Spleen (tissue), 11 donors: ENCODE measurements around the gene FOXP1. TPM values are rescaled to one million over a fixed set of nuclear protein-coding genes. Genes with fewer than 3 reads are reported as not detected.

ENCODE experiments used
- DNase-seq: peaks from one replicate; pipeline ENCODE4 v3.0.0-alpha.2; 2020
- H3K27ac ChIP-seq, 8 donors: fragments of 200-600 bp; sonication (generic) in 7 of 8; 1 replicate in 4 of 8; 2 replicates in 4 of 8; pipeline versions ENCODE4 v1.5.0 to v1.8.0; 2016 to 2021; ENCODE audit warnings: inconsistent platforms in 4 of 8, mild to moderate bottlenecking in 4 of 8, moderate library complexity in 1 of 8
- H3K27me3 ChIP-seq, 7 donors: fragments of 200-600 bp; sonication (generic) in 6 of 7; replicated peaks in 1 of 7; 1 replicate in 4 of 7; 2 replicates in 3 of 7; pipeline versions ENCODE4 v1.5.0 to v1.8.0; 2016 to 2021; ENCODE audit warnings: inconsistent platforms in 3 of 7, mild to moderate bottlenecking in 1 of 7
- H3K36me3 ChIP-seq, 6 donors: fragments of 200-600 bp; sonication (generic) in 5 of 6; 1 replicate in 4 of 6; 2 replicates in 2 of 6; pipeline versions ENCODE4 v1.5.0 to v1.8.0; 2016 to 2021; ENCODE audit warnings: inconsistent platforms in 2 of 6
- H3K4me1 ChIP-seq, 6 donors: fragments of 200-600 bp; sonication (generic) in 5 of 6; 1 replicate in 3 of 6; 2 replicates in 3 of 6; pipeline versions ENCODE4 v1.5.0 to v1.8.0; 2016 to 2021; ENCODE audit warnings: inconsistent platforms in 3 of 6
- H3K4me3 ChIP-seq, 8 donors: fragments of 200-600 bp; sonication (generic) in 7 of 8; 1 replicate in 4 of 8; 2 replicates in 4 of 8; pipeline versions ENCODE4 v1.5.0 to v1.8.0; 2016 to 2021; ENCODE audit warnings: inconsistent platforms in 4 of 8, mild to moderate bottlenecking in 4 of 8, moderate library complexity in 2 of 8
- H3K9me3 ChIP-seq, 8 donors: fragments of 200-600 bp; sonication (generic) in 7 of 8; 1 replicate in 4 of 8; 2 replicates in 4 of 8; pipeline versions ENCODE4 v1.5.0 to v1.8.0; 2016 to 2021; ENCODE audit warnings: inconsistent platforms in 4 of 8
- POLR2A ChIP-seq, 3 donors: fragments of 450-650 bp; IDR thresholded peaks; one replicate each; pipeline ENCODE4 v1.5.1; 2017; ENCODE audit warnings: antibody characterized with exemption in 3 of 3, mild to moderate bottlenecking in 1 of 3
- POLR2AphosphoS5 ChIP-seq, 3 donors: sonication (generic); formaldehyde crosslinking; IDR thresholded peaks; one replicate each; pipeline ENCODE4 v1.5.1; 2017; ENCODE audit warnings: antibody characterized with exemption in 3 of 3
- WGBS, 5 donors: extraction: QIAGEN DNeasy Blood & Tissue Kit in 3 of 5; methylation state at CpG; one replicate each; pipeline versions ENCODE4 v1.1.5 to v1.1.7; 2013 to 2018; 5-methylcytosine and 5-hydroxymethylcytosine counted together
- intact Hi-C: fragments of 100-400 bp; cut with DNase I; formaldehyde crosslinking; loops from one replicate; pipeline ENCODE4 v1.15.0; 2023; ENCODE audit warnings: low total_unique reads
- polyA plus RNA-seq, 3 donors: library from polyadenylated mRNA; stranded (reverse); fragments of 200-250 nt; gene quantifications; one replicate each; pipeline ENCODE4 v1.2.1, GENCODE V29; 2013
- total RNA-seq, 7 donors: library from RNA; depleted of rRNA in 3 of 7; stranded (reverse); fragments of >200 nt in 3 of 7; fragmentation: NEBNext Ultra II Directional in 4 of 7; extraction: Animal tissue kit (Norgen Biotek cat#: 25700) in 4 of 7; gene quantifications; one replicate each; pipeline versions ENCODE4 v1.1.0 to v1.2.1, GENCODE V29; 2016 to 2021
- TF ChIP-seq, protein P1 (sequence below), 11 experiments: fragments of 200-600 bp in 7 of 11; fragments of 450-650 bp in 4 of 11; sonication (generic) in 4 of 11; IDR thresholded peaks in 8 of 11; conservative IDR thresholded peaks in 3 of 11; 1 replicate in 7 of 11; 2 replicates in 4 of 11; pipeline versions ENCODE4 v1.4.0 to v1.8.0; 2016 to 2021; ENCODE audit warnings: antibody characterized with exemption in 11 of 11, inconsistent platforms in 4 of 11, mild to moderate bottlenecking in 1 of 11
- donor health status: healthy with polysubstance abuse.
- donor health status: DM: no; HTN: no; CAD: no; lungs with moderate emphysema.
- donor health status: DM: no; HTN: no; CAD: no.
- donor health status: Bipolar disorder and iron deficiency.
- donor health status: healthy.
- donor health status: DM: no; HTN: no; CAD: no.
- donor health status: DM: yes; HTN: yes; CAD: no.

Gene FOXP1
- total and polyA plus RNA-seq, 10 donors = 11.1 to 202 (median 153) TPM

DNA sequence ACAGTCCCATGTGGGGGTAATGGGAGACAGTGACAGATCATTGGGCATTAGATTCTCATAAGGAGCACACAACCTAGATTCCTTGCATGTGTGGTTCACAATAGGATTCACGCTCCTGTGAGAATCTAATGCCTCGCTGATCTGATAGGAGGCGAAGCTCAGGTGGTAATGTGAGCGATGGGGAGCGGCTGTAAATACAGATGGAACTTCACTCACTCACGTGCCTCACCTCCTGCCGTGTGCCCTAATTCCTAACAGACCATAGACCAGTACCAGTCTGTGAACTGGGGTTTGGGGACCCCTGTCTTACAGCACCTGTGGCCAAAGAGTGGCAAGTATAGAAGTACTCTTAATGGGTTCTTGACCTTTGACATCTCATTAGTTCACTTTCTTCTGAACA, 554.7 kb downstream of the FOXP1 start:
- no peak for DNase-seq
- Histone ChIP-seq H3K36me3 (peaks cover 0 to 58% (median 0%) of the 10 kb centered on the region in 6 donors), H3K27me3 (no peaks in the 10 kb centered on the region), H3K4me3 (no peak overlapping the region), H3K4me1 (peaks cover 15 to 97% (median 53%) of the 10 kb centered on the region in 6 donors), H3K27ac (no peak overlapping the region), H3K9me3 (no peaks in the 10 kb centered on the region)
- TF ChIP-seq POLR2AphosphoS5 (IDR thresholded peaks at IDR 0.05) = no peak
- TF ChIP-seq POLR2A (IDR thresholded peaks at IDR 0.05) = no peak
- TF ChIP-seq, protein P1, sequence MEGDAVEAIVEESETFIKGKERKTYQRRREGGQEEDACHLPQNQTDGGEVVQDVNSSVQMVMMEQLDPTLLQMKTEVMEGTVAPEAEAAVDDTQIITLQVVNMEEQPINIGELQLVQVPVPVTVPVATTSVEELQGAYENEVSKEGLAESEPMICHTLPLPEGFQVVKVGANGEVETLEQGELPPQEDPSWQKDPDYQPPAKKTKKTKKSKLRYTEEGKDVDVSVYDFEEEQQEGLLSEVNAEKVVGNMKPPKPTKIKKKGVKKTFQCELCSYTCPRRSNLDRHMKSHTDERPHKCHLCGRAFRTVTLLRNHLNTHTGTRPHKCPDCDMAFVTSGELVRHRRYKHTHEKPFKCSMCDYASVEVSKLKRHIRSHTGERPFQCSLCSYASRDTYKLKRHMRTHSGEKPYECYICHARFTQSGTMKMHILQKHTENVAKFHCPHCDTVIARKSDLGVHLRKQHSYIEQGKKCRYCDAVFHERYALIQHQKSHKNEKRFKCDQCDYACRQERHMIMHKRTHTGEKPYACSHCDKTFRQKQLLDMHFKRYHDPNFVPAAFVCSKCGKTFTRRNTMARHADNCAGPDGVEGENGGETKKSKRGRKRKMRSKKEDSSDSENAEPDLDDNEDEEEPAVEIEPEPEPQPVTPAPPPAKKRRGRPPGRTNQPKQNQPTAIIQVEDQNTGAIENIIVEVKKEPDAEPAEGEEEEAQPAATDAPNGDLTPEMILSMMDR (IDR thresholded peaks at IDR 0.05 in 8 of 11, conservative IDR thresholded peaks at IDR 0.05 in 3 of 11) = no peak
- intact Hi-C loops = no loop called here
- 96 to 99% (median 97%) methylated on average over 7 of the region's 7 CpGs for WGBS, 5 donors

DNA sequence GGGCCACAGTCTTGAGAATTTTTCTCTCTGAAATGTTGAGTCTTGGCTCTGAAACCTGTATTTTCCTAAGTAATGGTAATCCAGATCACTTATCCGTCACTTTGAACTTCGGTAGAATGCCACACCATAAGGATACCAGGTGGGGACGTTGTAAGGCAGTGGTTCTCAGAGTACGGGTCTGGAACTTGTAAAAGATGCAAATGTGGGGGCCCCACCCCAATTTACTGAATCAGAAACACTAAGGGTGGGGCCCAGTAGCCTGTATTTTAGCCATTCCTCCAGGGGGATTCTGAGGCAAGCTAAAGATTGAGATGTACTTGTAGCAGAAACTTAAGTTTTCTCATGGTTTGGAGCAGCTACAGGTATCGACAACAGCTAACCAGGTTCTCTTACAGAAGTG, 555.3 kb downstream of the FOXP1 start:
- no peaks in the 10 kb centered on the region for H3K9me3 ChIP-seq
- peaks cover 15 to 90% (median 52%) of the 10 kb centered on the region in 6 donors for H3K4me1 ChIP-seq
- WGBS, 5 donors = 83 to 93% (median 91%) methylated on average over 5 of the region's 5 CpGs
- no peak for DNase-seq
- peaks cover 0 to 58% (median 0%) of the 10 kb centered on the region in 6 donors for H3K36me3 ChIP-seq
- intact Hi-C loops = no loop called here
- H3K27me3 ChIP-seq = no peaks in the 10 kb centered on the region
- H3K4me3 ChIP-seq = no peak overlapping the region
- H3K27ac ChIP-seq = no peak overlapping the region
- TF ChIP-seq POLR2AphosphoS5 (IDR thresholded peaks at IDR 0.05) = no peak
- no peak for TF ChIP-seq POLR2A (IDR thresholded peaks at IDR 0.05)
- TF ChIP-seq, protein P1 (IDR thresholded peaks at IDR 0.05 in 8 of 11, conservative IDR thresholded peaks at IDR 0.05 in 3 of 11) = no peak

DNA sequence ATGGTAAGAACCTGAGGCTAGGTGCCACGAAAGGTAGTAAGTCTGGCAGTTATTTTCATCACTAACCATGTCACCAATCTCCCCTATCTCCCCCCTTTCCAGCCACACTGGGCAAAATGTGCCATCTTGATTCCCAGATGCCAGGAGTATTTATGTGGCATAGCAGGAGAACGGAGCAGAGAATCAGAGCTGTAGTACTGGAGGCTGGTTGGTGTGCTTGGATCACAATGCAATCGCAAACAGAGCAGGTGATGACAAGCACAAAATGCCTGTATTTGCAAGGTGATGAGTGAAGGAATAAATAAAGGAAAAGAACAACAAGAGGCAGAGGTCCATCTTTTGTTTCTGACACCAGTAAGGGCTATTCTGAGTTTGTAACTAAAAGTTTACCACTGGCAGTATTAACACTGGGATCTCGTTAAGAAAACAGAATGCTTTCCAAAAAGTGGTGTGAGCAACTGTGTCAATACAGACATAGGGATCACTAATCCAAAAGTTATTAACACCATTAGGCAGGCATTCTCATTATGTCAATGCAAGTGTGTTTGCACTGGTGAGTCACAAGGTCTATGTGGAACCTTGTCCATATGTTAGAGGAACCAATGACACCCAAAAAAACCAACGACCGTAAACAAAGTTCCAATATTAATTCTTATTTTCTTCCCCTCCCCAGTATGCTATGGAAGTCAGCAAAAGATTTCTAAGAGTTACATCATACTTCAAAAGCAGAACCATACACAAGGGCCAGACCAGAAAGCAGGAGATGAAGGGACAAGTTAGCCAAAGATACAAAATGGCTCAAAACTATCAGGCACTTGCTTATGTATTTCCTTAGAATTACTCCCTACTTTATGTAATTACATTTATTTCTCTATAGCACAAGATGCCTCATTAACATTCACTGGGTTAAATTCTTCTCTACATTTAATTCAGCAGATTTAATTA, 556.6 kb downstream of the FOXP1 start:
- Histone ChIP-seq H3K4me1 (peaks cover 15 to 78% (median 41%) of the 10 kb centered on the region in 6 donors), H3K27me3 (no peaks in the 10 kb centered on the region), H3K27ac (peak overlapping the region in 3 of 8 donors; percentile 1 to 47 (median 19)), H3K9me3 (no peaks in the 10 kb centered on the region), H3K4me3 (no peak overlapping the region), H3K36me3 (peaks cover 0 to 57% (median 0%) of the 10 kb centered on the region in 6 donors)
- no peak for DNase-seq
- intact Hi-C loops = no loop called here
- TF ChIP-seq, protein P1 (IDR thresholded peaks at IDR 0.05 in 8 of 11, conservative IDR thresholded peaks at IDR 0.05 in 3 of 11) = no peak
- 77 to 88% (median 84%) methylated on average over 6 of the region's 6 CpGs for WGBS, 5 donors

DNA sequence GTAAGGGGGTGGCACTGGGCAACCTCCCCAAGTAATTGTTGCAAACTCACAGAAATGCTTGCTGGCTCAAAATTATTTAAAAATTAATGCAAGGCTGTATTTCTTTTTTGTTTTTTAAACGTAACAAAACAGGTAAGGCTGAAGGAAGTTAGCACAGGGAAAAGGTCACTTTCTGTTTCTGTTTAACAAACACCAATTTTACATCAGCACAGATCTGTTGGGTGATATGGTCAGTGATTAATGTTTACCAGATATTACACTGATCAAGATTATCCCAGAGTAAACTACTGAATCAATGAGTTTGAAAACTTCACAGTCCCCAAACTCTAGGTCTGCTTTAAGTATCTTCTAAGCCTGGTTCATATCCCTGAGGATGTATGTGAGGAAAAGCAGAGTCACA, 558.0 kb downstream of the FOXP1 start:
- peaks cover 6 to 69% (median 32%) of the 10 kb centered on the region in 6 donors for H3K4me1 ChIP-seq
- no peaks in the 10 kb centered on the region for H3K27me3 ChIP-seq
- no peaks in the 10 kb centered on the region for H3K9me3 ChIP-seq
- no peak for DNase-seq
- intact Hi-C loops = no loop called here
- WGBS, 5 donors = 36 to 61% (median 48%) methylated on average over 1 of the region's 1 CpG
- peaks cover 0 to 55% (median 0%) of the 10 kb centered on the region in 6 donors for H3K36me3 ChIP-seq
- H3K27ac ChIP-seq = peak overlapping the region in 3 of 8 donors; percentile 9 to 47 (median 19)
- H3K4me3 ChIP-seq = no peak overlapping the region
- TF ChIP-seq, protein P1 (IDR thresholded peaks at IDR 0.05 in 8 of 11, conservative IDR thresholded peaks at IDR 0.05 in 3 of 11) = no peak
- TF ChIP-seq POLR2A (IDR thresholded peaks at IDR 0.05) (no peak), POLR2AphosphoS5 (IDR thresholded peaks at IDR 0.05) (no peak)
